GM18508 (cell line): ENCODE results near the gene CRYBB1.

Source experiments
- ATAC-seq: cut with Tn5 transposase; IDR thresholded peaks from one replicate; pipeline ENCODE4 v1.9.1; 2021; ENCODE audit warnings: moderate number of reproducible peaks; ENCODE audit not compliant: insufficient read depth, unreplicated experiment

CRYBB1 gene

GRCh38 chr22:26559961-26560575 lies 57.8 kb downstream of the CRYBB1 start:
- no peak for ATAC-seq

- no peak for ATAC-seq
Observed at GRCh38 chr22:26558248-26558895, 59.5 kb downstream of the CRYBB1 start.

DNA sequence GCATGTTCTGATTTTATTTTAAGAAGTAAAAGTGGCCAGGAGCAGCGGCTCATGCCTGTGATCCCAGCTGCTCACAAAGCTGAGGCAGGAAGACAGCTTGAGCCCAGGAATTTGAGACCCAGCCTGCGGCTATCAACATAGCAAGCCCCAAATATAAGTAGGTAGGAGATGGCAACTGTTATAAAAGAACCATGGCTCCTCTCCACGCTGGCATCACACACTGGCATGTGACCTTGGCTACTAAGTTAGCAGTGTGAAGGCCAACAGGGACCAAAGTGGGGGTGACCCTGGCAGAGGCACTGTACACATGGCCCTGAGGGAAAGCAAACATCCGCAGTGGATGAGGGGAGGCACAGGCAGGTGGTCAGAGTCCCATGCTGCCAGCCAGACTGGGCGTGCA lies 60.9 kb downstream of the CRYBB1 start:
- ATAC-seq: no peak

- no peak for ATAC-seq
Observed at GRCh38 chr22:26555478-26555877, 62.3 kb downstream of the CRYBB1 start.

- ATAC-seq: no peak
Observed at GRCh38 chr22:26554956-26555355, 62.9 kb downstream of the CRYBB1 start.

GRCh38 chr22:26553056-26553752 lies 64.6 kb downstream of the CRYBB1 start:
- ATAC-seq: no peak

- ATAC-seq: no peak
Observed at GRCh38 chr22:26552466-26552865, 65.4 kb downstream of the CRYBB1 start.

DNA sequence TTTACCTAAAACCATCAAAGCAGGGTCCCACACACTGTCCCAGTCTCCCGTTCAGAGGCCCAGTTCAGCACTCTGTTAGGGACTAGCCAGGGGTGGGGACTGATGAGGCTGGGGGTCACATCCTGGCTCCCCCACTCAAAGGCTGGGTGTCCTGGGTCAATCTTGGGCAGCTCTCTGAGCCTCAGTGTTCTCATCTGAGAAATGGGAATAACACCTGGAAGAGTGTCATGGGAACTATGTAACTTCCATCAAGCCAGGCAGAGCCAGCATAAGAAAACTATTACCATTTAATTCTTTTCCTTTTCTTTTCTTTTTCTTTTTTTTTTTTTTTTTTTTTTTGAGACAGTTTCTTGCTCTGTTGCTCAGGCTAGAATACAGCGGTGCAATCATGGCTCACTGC lies 66.3 kb downstream of the CRYBB1 start:
- ATAC-seq: no peak

GRCh38 chr22:26550498-26551033 lies 67.3 kb downstream of the CRYBB1 start:
- no peak for ATAC-seq

DNA sequence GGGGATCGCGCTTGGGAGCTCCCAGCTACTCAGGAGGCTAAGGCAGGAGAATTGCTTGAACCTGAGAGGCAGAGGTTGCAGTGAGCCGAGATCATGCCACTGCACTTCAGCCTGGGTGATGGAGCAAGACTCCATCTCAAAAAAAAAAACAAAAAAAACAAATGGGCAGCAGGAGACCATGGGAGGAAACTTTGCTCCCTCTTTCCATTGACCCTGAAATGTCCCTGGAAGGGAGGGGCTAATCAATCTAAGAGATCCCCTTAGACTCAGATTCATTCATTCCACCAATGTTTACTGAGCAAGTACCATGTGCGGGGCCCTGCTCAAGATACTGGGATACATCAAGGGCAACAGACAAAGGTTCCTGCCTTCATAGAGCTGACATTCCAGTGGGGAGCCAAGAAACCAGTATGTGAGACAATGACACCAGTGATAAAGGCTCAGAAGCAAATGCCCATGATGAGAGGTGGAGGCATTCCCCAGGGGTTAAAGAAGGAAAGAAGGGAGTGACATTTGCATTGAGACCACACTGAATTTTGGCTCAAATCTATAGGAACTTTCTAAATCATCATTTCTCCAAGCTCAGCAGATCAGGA lies 67.8 kb downstream of the CRYBB1 start:
- ATAC-seq: no peak
